Pericardium fibroblast (primary cell): ENCODE measurements around the gene SOX9. TPM values are rescaled to one million over a fixed set of nuclear protein-coding genes. Genes with fewer than 3 reads are reported as not detected.

Source experiments
- total RNA-seq: library from RNA; depleted of rRNA; stranded (reverse); fragments of >200 nt; gene quantifications from 2 replicates; pipeline ENCODE4 v1.2.3, GENCODE V29; 2015

Gene SOX9
- 4.2 and 29.6 TPM in 2 replicates for total RNA-seq

DNA sequence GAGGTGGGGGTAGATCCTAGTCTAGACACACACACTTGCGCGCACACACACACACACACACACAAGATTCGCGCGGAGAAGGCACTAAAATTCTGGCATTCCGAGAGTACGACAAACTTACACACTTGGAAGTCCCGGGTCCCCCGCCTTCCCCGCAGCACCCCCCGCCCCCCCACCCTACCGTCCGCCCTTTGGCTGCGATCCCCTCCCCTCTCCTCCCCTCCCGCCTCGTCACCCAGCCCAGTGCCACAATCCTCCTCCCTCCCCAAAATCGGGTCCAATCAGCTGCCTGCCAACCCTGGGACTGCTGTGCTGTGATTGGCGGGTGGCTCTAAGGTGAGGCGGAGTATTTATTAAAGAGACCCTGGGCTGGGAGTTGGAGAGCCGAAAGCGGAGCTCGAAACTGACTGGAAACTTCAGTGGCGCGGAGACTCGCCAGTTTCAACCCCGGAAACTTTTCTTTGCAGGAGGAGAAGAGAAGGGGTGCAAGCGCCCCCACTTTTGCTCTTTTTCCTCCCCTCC is at the start of gene SOX9:
Gene SOX9, plus strand, starts transcription at position 379 of the 522 bp plus-strand sequence. CDS start 372 bp downstream, outside the sequence.

